H1 (cell line): Measurements from ENCODE around the gene ATG7. TPM values are rescaled to one million over a fixed set of nuclear protein-coding genes. Genes with fewer than 3 reads are reported as not detected.

ENCODE experiments used
- CTCF ChIA-PET: fragments of 300-600 bp; sonication (Branson Sonifier 250); formaldehyde crosslinking; loops from one replicate; lab custom pipeline; 2021; ENCODE audit not compliant: partially characterized antibody; lab: Charles Lee
- POLR2A ChIA-PET: fragments of 300-600 bp; sonication (Branson Sonifier 250); formaldehyde crosslinking; loops from one replicate; lab custom pipeline; 2021; ENCODE audit warnings: inconsistent platforms; ENCODE audit not compliant: partially characterized antibody; lab: Charles Lee
- DNase-seq, 2 experiments: peaks; one replicate each; pipeline versions ENCODE4 v3.0.0 to v3.0.0-alpha.2; 2010 to 2022; ENCODE audit warnings: low spot score in 2 of 2, low read depth in 1 of 2, mixed read lengths in 1 of 2
- FAIRE-seq: peaks from 2 replicates; lab custom pipeline; 2011; peaks lifted over from hg19 to GRCh38; lab: Jason Lieb, UNC
- H2AFZ ChIP-seq: 2 replicates; pipeline ENCODE4 v1.8.1; 2012; ENCODE audit warnings: low read length, inconsistent platforms
- H2AK5ac ChIP-seq: 2 replicates; pipeline ENCODE4 v1.6.1; 2013; ENCODE audit warnings: low read depth, low read length
- H2BK120ac ChIP-seq: replicated peaks from 2 replicates; pipeline ENCODE3; 2013; ENCODE audit warnings: low read depth, low read length, inconsistent platforms
- H2BK12ac ChIP-seq: 2 replicates; pipeline ENCODE4 v1.6.1; 2013; ENCODE audit warnings: low read depth, low read length
- H2BK15ac ChIP-seq: 2 replicates; pipeline ENCODE4 v1.6.1; 2013; ENCODE audit warnings: low read length
- H2BK20ac ChIP-seq: 2 replicates; pipeline ENCODE4 v1.6.1; 2013; ENCODE audit warnings: low read length
- H2BK5ac ChIP-seq: 2 replicates; pipeline ENCODE4 v1.6.1; 2013; ENCODE audit warnings: low read depth, low read length
- H3K14ac ChIP-seq: 2 replicates; pipeline ENCODE4 v1.6.1; 2013; ENCODE audit warnings: inconsistent platforms; ENCODE audit not compliant: insufficient read length
- H3K18ac ChIP-seq: 2 replicates; pipeline ENCODE4 v1.6.1; 2013; ENCODE audit warnings: low read length; ENCODE audit errors: extremely low read depth
- H3K23ac ChIP-seq: 2 replicates; pipeline ENCODE4 v1.6.1; 2013; ENCODE audit warnings: inconsistent platforms; ENCODE audit not compliant: insufficient read length
- H3K23me2 ChIP-seq: 2 replicates; pipeline ENCODE4 v1.6.1; 2013; ENCODE audit warnings: low read depth, low read length
- H3K27ac ChIP-seq: 2 replicates; pipeline ENCODE4 v1.6.1; 2011; ENCODE audit warnings: low read depth, low read length, inconsistent platforms
- H3K27me3 ChIP-seq, 4 experiments: replicated peaks in 1 of 4; 1 replicate in 1 of 4; 2 replicates in 3 of 4; pipeline versions ENCODE4 v1.6.1 to v1.8.1; 2011 to 2013; ENCODE audit warnings: low read length in 3 of 4, mild to moderate bottlenecking in 3 of 4, inconsistent platforms in 2 of 4, mixed read lengths in 2 of 4, moderate library complexity in 1 of 4; ENCODE audit not compliant: control insufficient read depth in 3 of 4, insufficient read depth in 3 of 4; ENCODE audit errors: extremely low read depth in 1 of 4
- H3K36me3 ChIP-seq, 4 experiments: 2 replicates each; pipeline versions ENCODE4 v1.6.1 to v1.8.1; 2011 to 2013; ENCODE audit warnings: mild to moderate bottlenecking in 4 of 4, low read length in 3 of 4, moderate library complexity in 2 of 4, control low read depth in 1 of 4, inconsistent platforms in 1 of 4; ENCODE audit not compliant: insufficient read depth in 4 of 4, control insufficient read depth in 2 of 4
- H3K4ac ChIP-seq: replicated peaks from 2 replicates; pipeline ENCODE3; 2013; ENCODE audit warnings: low read length, low read depth, mixed read lengths, inconsistent platforms; ENCODE audit not compliant: insufficient read length
- H3K4me1 ChIP-seq, 4 experiments: replicated peaks in 1 of 4; 1 replicate in 1 of 4; 2 replicates in 3 of 4; pipeline versions ENCODE4 v1.6.1 to v1.8.1; 2011 to 2013; ENCODE audit warnings: low read length in 3 of 4, inconsistent platforms in 2 of 4, mixed read lengths in 1 of 4; ENCODE audit not compliant: insufficient read depth in 4 of 4, control insufficient read depth in 3 of 4
- H3K4me2 ChIP-seq, 2 experiments: 2 replicates each; pipeline versions ENCODE4 v1.6.1 to v1.8.1; 2011 to 2013; ENCODE audit warnings: low read depth in 2 of 2, low read length in 2 of 2, control low read depth in 1 of 2, inconsistent platforms in 1 of 2, mild to moderate bottlenecking in 1 of 2; ENCODE audit not compliant: insufficient read depth in 1 of 2
- H3K4me3 ChIP-seq, 4 experiments: fragments of 200-600, 300-600 bp in 1 of 4; sonication (generic), shearing (Covaris generic), sonication (Bioruptor Twin) in 1 of 4; 2 replicates each; pipeline versions ENCODE4 v1.5.1 to v1.8.1; 2011 to 2016; ENCODE audit warnings: low read length in 4 of 4, low read depth in 3 of 4, control low read depth in 2 of 4, inconsistent platforms in 2 of 4, mild to moderate bottlenecking in 2 of 4, mixed read lengths in 1 of 4, moderate library complexity in 1 of 4; ENCODE audit not compliant: insufficient read depth in 2 of 4; ENCODE audit errors: extremely low read depth in 1 of 4
- H3K56ac ChIP-seq: replicated peaks from 2 replicates; pipeline ENCODE3; 2013; ENCODE audit warnings: low read depth, mild to moderate bottlenecking, mixed read lengths, low read length, inconsistent platforms; ENCODE audit not compliant: insufficient read length
- H3K79me1 ChIP-seq: 2 replicates; pipeline ENCODE4 v1.6.1; 2013; ENCODE audit warnings: low read depth, low read length, control low read depth
- H3K79me2 ChIP-seq, 2 experiments: 2 replicates each; pipeline versions ENCODE4 v1.6.1 to v1.8.1; 2012 to 2013; ENCODE audit warnings: low read length in 2 of 2, mild to moderate bottlenecking in 2 of 2, inconsistent platforms in 1 of 2; ENCODE audit not compliant: insufficient read depth in 2 of 2, control insufficient read depth in 1 of 2
- H3K9ac ChIP-seq, 4 experiments: replicated peaks in 1 of 4; 1 replicate in 1 of 4; 2 replicates in 3 of 4; pipeline versions ENCODE4 v1.6.1 to v1.8.1; 2011 to 2013; ENCODE audit warnings: low read depth in 3 of 4, low read length in 3 of 4, control low read depth in 2 of 4, mild to moderate bottlenecking in 2 of 4, moderate library complexity in 2 of 4, inconsistent platforms in 1 of 4; ENCODE audit errors: extremely low read depth in 1 of 4
- H3K9me3 ChIP-seq, 2 experiments: 2 replicates each; pipeline versions ENCODE4 v1.6.1 to v1.8.1; 2012 to 2013; ENCODE audit warnings: mild to moderate bottlenecking in 2 of 2, moderate library complexity in 2 of 2, control low read depth in 1 of 2, inconsistent platforms in 1 of 2, low read depth in 1 of 2, low read length in 1 of 2, mixed read lengths in 1 of 2; ENCODE audit not compliant: insufficient read depth in 2 of 2
- H4K20me1 ChIP-seq, 2 experiments: replicated peaks in 1 of 2; 2 replicates each; pipeline versions ENCODE3 to v1.8.1; 2011 to 2013; ENCODE audit warnings: inconsistent platforms in 2 of 2, low read length in 2 of 2, mild to moderate bottlenecking in 1 of 2; ENCODE audit not compliant: insufficient read depth in 2 of 2, control insufficient read depth in 1 of 2
- H4K5ac ChIP-seq: 2 replicates; pipeline ENCODE4 v1.6.1; 2013; ENCODE audit warnings: low read length, low read depth, mixed read lengths, inconsistent platforms; ENCODE audit not compliant: insufficient read length
- H4K8ac ChIP-seq: 2 replicates; pipeline ENCODE4 v1.8.0; 2013; ENCODE audit warnings: mild to moderate bottlenecking, moderate library complexity, low read length, inconsistent platforms; ENCODE audit not compliant: insufficient read depth; ENCODE audit errors: extremely low read depth
- H4K91ac ChIP-seq: replicated peaks from 2 replicates; pipeline ENCODE3; 2013; ENCODE audit warnings: low read length, mixed read lengths, inconsistent platforms; ENCODE audit not compliant: insufficient read length
- BCL11A ChIP-seq, 2 experiments: IDR thresholded peaks; one replicate each; pipeline ENCODE4 v1.6.1; 2011; ENCODE audit warnings: low read depth in 2 of 2, low read length in 2 of 2, mild to moderate bottlenecking in 2 of 2
- CREB1 ChIP-seq: IDR thresholded peaks from 2 replicates; pipeline ENCODE4 v1.6.1; 2012; ENCODE audit warnings: inconsistent platforms
- KDM1A ChIP-seq: fragments of 200-600, 300-600 bp; sonication (generic); IDR thresholded peaks from 2 replicates; pipeline ENCODE4 v1.7.1; 2016; ENCODE audit warnings: mild to moderate bottlenecking, low read length, borderline replicate concordance
- NANOG ChIP-seq: IDR thresholded peaks from 2 replicates; pipeline ENCODE4 v1.6.1; 2011; ENCODE audit warnings: low read length, low read depth, mild to moderate bottlenecking, inconsistent platforms; ENCODE audit not compliant: insufficient read depth, poor library complexity, severe bottlenecking
- NRF1 ChIP-seq: IDR thresholded peaks from 2 replicates; pipeline ENCODE4 v1.6.1; 2011; ENCODE audit warnings: mild to moderate bottlenecking, low read depth, low read length, improper control_type of control experiment
- RBBP5 ChIP-seq: IDR thresholded peaks from 2 replicates; pipeline ENCODE4 v1.7.1; 2012; ENCODE audit warnings: low read depth, mild to moderate bottlenecking, inconsistent platforms, low read length, moderate library complexity, borderline replicate concordance
- RFX5 ChIP-seq: IDR thresholded peaks from 2 replicates; pipeline ENCODE4 v1.6.1; 2011; ENCODE audit warnings: low read depth, low read length, improper control_type of control experiment, borderline replicate concordance
- SP4 ChIP-seq: IDR thresholded peaks from 2 replicates; pipeline ENCODE4 v1.6.1; 2012; ENCODE audit warnings: low read length, inconsistent platforms
- WGBS, 2 experiments: shearing (Covaris generic) in 1 of 2; methylation state at CpG; one replicate each; pipeline versions ENCODE4 v1.1.6 to v1.1.7; 2013 to 2015; ENCODE audit warnings: low lambda C conversion rate in 2 of 2, mixed read lengths in 2 of 2, inconsistent platforms in 1 of 2, low coverage in 1 of 2, missing lambda C conversion rate in 1 of 2; ENCODE audit not compliant: insufficient replicate concordance in 2 of 2, insufficient coverage in 1 of 2, insufficient read length in 1 of 2; ENCODE audit errors: extremely low coverage in 1 of 2, missing lambda C conversion rate in 1 of 2; 5-methylcytosine and 5-hydroxymethylcytosine counted together
- polyA plus RNA-seq, 7 experiments: library from polyadenylated mRNA; depleted of rRNA in 3 of 7; stranded (reverse) in 5 of 7; unstranded in 2 of 7; fragments of >200 nt in 5 of 7; fragments of 200-250 nt in 2 of 7; gene quantifications; 1 replicate in 5 of 7; 2 replicates in 1 of 7; 4 replicates in 1 of 7; pipeline versions ENCODE4 v1.2.1 to v1.2.3, GENCODE V29; 2011 to 2013; ENCODE audit warnings: missing spikeins in 2 of 7, mixed read lengths in 2 of 7
- total RNA-seq: library from RNA; stranded (reverse); fragmentation: NEBNext Ultra II Directional; extraction: Animal tissue kit (Norgen Biotek cat#: 25700); gene quantifications from 2 replicates; pipeline ENCODE4 v1.2.1, GENCODE V29; 2021
- TF ChIP-seq, protein P1 (sequence below): IDR thresholded peaks from 2 replicates; pipeline ENCODE4 v1.6.1; 2011; ENCODE audit warnings: low read length, improper control_type of control experiment

ATG7 gene
- total and polyA plus RNA-seq, 2 of the 8 experiments (the other 6 are each of a cell fraction or from before 2014, with no cell fraction given) = 15.0 to 19.1 TPM

DNA sequence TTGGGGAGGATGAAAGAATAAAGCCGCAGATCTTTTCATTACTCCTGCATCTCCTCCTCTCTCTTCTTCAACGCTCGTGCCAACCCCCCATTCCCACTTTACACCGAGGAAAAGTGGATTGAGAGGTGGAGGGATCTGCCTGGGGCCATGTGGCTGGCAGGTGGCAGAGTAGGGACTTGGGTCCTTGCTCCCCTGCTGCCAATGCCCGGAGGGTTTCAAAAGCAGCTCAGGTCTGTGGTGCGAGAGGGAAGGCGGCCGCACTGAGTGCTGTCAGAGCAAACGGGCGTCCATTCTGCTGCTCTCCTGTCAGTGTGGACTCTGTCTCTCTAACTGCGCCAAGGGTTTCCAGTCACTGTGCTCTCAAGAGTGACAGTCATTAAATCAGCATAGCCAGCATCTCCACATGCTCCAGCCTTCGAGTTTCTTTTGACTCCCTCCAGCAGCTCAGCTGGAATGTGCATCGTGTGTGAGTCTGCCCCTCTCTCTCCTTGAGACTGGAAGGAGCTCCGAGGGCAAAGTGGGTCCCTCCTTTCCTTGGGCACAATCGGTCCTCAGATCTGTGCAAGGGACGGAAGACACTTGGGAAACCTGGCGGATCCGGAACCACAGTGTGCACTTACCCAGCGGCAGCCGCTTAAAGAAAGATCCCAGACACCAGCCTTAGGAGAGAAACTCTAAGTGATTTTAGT, 302.9 kb downstream of the ATG7 start:
- POLR2A ChIA-PET = interaction anchor here (1.1 kb wide), 1 partner anchor 10 kb away, joined by 4 read pairs; no protein-coding TSS in a partner anchor
- no peak for FAIRE-seq
- peaks cover 3 to 21% of the 10 kb centered on the region in 2 experiments for H4K20me1 ChIP-seq

More for the DNA sequence above, 302.9 kb downstream of the ATG7 start:
- no peaks in the 10 kb centered on the region; the same call in 1 of the 2 replicates for H3K23me2 ChIP-seq
- H3K56ac ChIP-seq = no peak overlapping the region
- H2BK120ac ChIP-seq = no peak overlapping the region
- TF ChIP-seq NANOG (no peak), RBBP5 (no peak), NRF1 (no peak), CREB1 (no peak), SP4 (no peak), BCL11A (IDR thresholded peaks at IDR 0.05; ENCODE audit: low read depth in 2 of 2, low read length in 2 of 2) (no peak), RFX5 (no peak), KDM1A (no peak)
- TF ChIP-seq, protein P1, sequence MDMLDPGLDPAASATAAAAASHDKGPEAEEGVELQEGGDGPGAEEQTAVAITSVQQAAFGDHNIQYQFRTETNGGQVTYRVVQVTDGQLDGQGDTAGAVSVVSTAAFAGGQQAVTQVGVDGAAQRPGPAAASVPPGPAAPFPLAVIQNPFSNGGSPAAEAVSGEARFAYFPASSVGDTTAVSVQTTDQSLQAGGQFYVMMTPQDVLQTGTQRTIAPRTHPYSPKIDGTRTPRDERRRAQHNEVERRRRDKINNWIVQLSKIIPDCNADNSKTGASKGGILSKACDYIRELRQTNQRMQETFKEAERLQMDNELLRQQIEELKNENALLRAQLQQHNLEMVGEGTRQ = no peak
- TF ChIP-seq, all 59 proteins: peak for 0
- Histone ChIP-seq H3K9me3 (no peaks in the 10 kb centered on the region), H3K4me2 (no peak overlapping the region), H3K23ac (no peak overlapping the region), H3K27me3 (no peaks in the 10 kb centered on the region), H2BK20ac (no peak overlapping the region), H2BK5ac (no peak overlapping the region), H2AK5ac (no peak overlapping the region), H3K36me3 (no peaks in the 10 kb centered on the region; a peak in 3 of 8 replicates), H3K79me2 (peaks cover 0 to 68% of the 10 kb centered on the region in 2 experiments; a peak in 3 of 4 replicates), H4K5ac (no peak overlapping the region), H3K27ac (no peak overlapping the region), H2BK15ac (no peak overlapping the region), H3K18ac (no peak overlapping the region), H3K4me3 (no peak overlapping the region), H4K91ac (no peak overlapping the region), H3K9ac (no peak overlapping the region), H2BK12ac (no peak overlapping the region), H3K4ac (no peak overlapping the region), H3K14ac (no peak overlapping the region), H3K79me1 (peaks cover 11% of the 10 kb centered on the region), H2AFZ (no peak overlapping the region), H4K8ac (no peak overlapping the region), H3K4me1 (peaks cover 0 to 3% (median 0%) of the 10 kb centered on the region in 4 experiments; a peak in 1 of 7 replicates)
- CTCF ChIA-PET = interaction anchor here (1.1 to 1.7 kb wide), 2 partner anchors 42 to 74 kb away, joined by 3 read pairs; no protein-coding TSS in a partner anchor
- WGBS, 2 experiments = 86% methylated on average over 19 of the region's 20 CpGs; no CpG with 5 or more reads in 1 of the 2 experiments
- DNase-seq = no peak
